Ammon's horn (tissue), 1 donor: Measurements from ENCODE around the gene PHLDA1.
"Not testable (repeated sequence)": the region's sequence is repeated elsewhere in the genome, so short reads cannot be mapped to it uniquely, and the experiment has no call there.

Experiments used
- DNase-seq: peaks from one replicate; pipeline ENCODE4 v3.0.0-alpha.2; 2016; ENCODE audit warnings: low spot score

Gene PHLDA1

GRCh38 chr12:76018672-76019071, 12.9 kb downstream of the PHLDA1 start:
- DNase-seq = no peak

GRCh38 chr12:76018111-76018510, 13.5 kb downstream of the PHLDA1 start:
- DNase-seq = no peak

GRCh38 chr12:76014007-76014406, 17.6 kb downstream of the PHLDA1 start:
- DNase-seq = no peak

- no peak for DNase-seq
These were observed 18.0 kb downstream of the PHLDA1 start for GRCh38 chr12:76013603-76014002.

- no peak for DNase-seq
These were observed 18.9 kb downstream of the PHLDA1 start for GRCh38 chr12:76012644-76013043.

- no peak for DNase-seq
These were observed 20.7 kb downstream of the PHLDA1 start for GRCh38 chr12:76010732-76011458.

- DNase-seq = no peak
These were observed 23.1 kb downstream of the PHLDA1 start for GRCh38 chr12:76008428-76008827.

- no peak for DNase-seq
These were observed 23.9 kb downstream of the PHLDA1 start for GRCh38 chr12:76007640-76008039.

- no peak for DNase-seq
These were observed 25.3 kb downstream of the PHLDA1 start for GRCh38 chr12:76006028-76006925.

GRCh38 chr12:76003355-76003638, 28.3 kb downstream of the PHLDA1 start:
- DNase-seq = no peak

- DNase-seq = no peak
These were observed 28.8 kb downstream of the PHLDA1 start for GRCh38 chr12:76002598-76003354.

- DNase-seq = no peak
These were observed 33.1 kb downstream of the PHLDA1 start for GRCh38 chr12:75998292-75999063.

- no peak for DNase-seq
These were observed 33.9 kb downstream of the PHLDA1 start for GRCh38 chr12:75997658-75998057.

GRCh38 chr12:75996861-75997447, 34.6 kb downstream of the PHLDA1 start:
- DNase-seq = no peak

- no peak for DNase-seq
These were observed 35.9 kb downstream of the PHLDA1 start for GRCh38 chr12:75995691-75996090.

- DNase-seq = no peak
These were observed 37.4 kb downstream of the PHLDA1 start for GRCh38 chr12:75994069-75994740.

- no peak for DNase-seq
These were observed 39.8 kb downstream of the PHLDA1 start for GRCh38 chr12:75991753-75992152.

GRCh38 chr12:75990189-75990912, 41.2 kb downstream of the PHLDA1 start:
- no peak for DNase-seq

- not testable (repeated sequence) for DNase-seq
These were observed 43.9 kb downstream of the PHLDA1 start for GRCh38 chr12:75987709-75988108.
